GM13976 (cell line): ENCODE results near the gene DYNLRB2.
A peak's percentile ranks its signal among the peaks of the same experiment; 100 is the strongest.

ENCODE experiments used
- DNase-seq: peaks from one replicate; pipeline ENCODE4 v3.0.0; 2012; ENCODE audit warnings: low spot score
- CTCF ChIP-seq: IDR thresholded peaks from 2 replicates; pipeline ENCODE4 v1.5.1; 2012; ENCODE audit warnings: borderline replicate concordance, mild to moderate bottlenecking; ENCODE audit not compliant: insufficient read depth; ENCODE audit errors: extremely low read depth, missing control alignments, control extremely low read depth
- in situ Hi-C: fragments of 300-500 bp; cut with MboI; formaldehyde crosslinking; loops from one replicate; pipeline ENCODE4 v1.12.0; 2022; ENCODE audit warnings: low sequenced_read_pairs, mixed read lengths, inconsistent platforms; ENCODE audit not compliant: unreplicated experiment

DYNLRB2 gene

GRCh38 chr16:80570106-80570478 lies 29.3 kb downstream of the DYNLRB2 start:
- no peak for TF ChIP-seq CTCF
- DNase-seq: no peak
- in situ Hi-C loops: no loop called here

- no peak for DNase-seq
- in situ Hi-C loops: no loop called here
- TF ChIP-seq CTCF: no peak
These were observed 32.9 kb downstream of the DYNLRB2 start for GRCh38 chr16:80573700-80574120.

- no peak for TF ChIP-seq CTCF
- no peak for DNase-seq
- in situ Hi-C loops: no loop called here
These were observed 35.6 kb downstream of the DYNLRB2 start for GRCh38 chr16:80576343-80576912.

- in situ Hi-C loops: no loop called here
- DNase-seq: no peak
- no peak for TF ChIP-seq CTCF
These were observed 36.9 kb downstream of the DYNLRB2 start for GRCh38 chr16:80577485-80578280.

GRCh38 chr16:80580109-80580832 lies 39.5 kb downstream of the DYNLRB2 start:
- no peak for TF ChIP-seq CTCF
- in situ Hi-C loops: no loop called here
- peak; percentile 68 for DNase-seq

GRCh38 chr16:80583466-80583865 lies 42.7 kb downstream of the DYNLRB2 start:
- no peak for DNase-seq
- in situ Hi-C loops: no loop called here
- TF ChIP-seq CTCF: no peak
